Measurements from ENCODE around the gene HRK. TPM values are rescaled to one million over a fixed set of nuclear protein-coding genes. Genes with fewer than 3 reads are reported as not detected.

The HRK gene
- total and polyA plus RNA-seq, 10 of the 15 experiments (the other 5 are each of a cell fraction or from before 2014, with no cell fraction given): not detected

GRCh38 chr12:116876151-116876869 is 4.9 kb downstream of the HRK start:
- WGBS (ENCODE audit: insufficient coverage, insufficient replicate concordance, low lambda C conversion rate, missing lambda C conversion rate): 67% methylated on average over 12 of the region's 19 CpGs
- ATAC-seq: no peak
- BruUV-seq (replicated peaks): no TSS peak
- TF ChIP-seq NFYB (IDR thresholded peaks at IDR 0.05; ENCODE audit: insufficient read depth, low read depth, low read length): no peak
- no peak for TF ChIP-seq JUNB (IDR thresholded peaks at IDR 0.05)
- TF ChIP-seq SIN3A (IDR thresholded peaks at IDR 0.05; ENCODE audit: low read depth, low read length): no peak
- TF ChIP-seq RAD21 (IDR thresholded peaks at IDR 0.05; ENCODE audit: insufficient read depth, low read depth, low read length): no peak
- no peak for TF ChIP-seq PKNOX1 (IDR thresholded peaks at IDR 0.05)
- no peak for TF ChIP-seq POLR2AphosphoS2 (IDR thresholded peaks at IDR 0.05; ENCODE audit: low read depth, low read length)
- no peak for TF ChIP-seq NR2C1 (IDR thresholded peaks at IDR 0.05)
- TF ChIP-seq TBL1XR1 (IDR thresholded peaks at IDR 0.05; ENCODE audit: low read depth, low read length): no peak
- no peak for TF ChIP-seq HDGF (IDR thresholded peaks at IDR 0.05)
- TF ChIP-seq MXI1 (IDR thresholded peaks at IDR 0.05; ENCODE audit: low read depth, low read length): no peak
- TF ChIP-seq KAT2A (conservative IDR thresholded peaks at IDR 0.05; ENCODE audit: control insufficient read depth, low read depth, low read length): no peak
- TF ChIP-seq CTCF (IDR thresholded peaks at IDR 0.05 in 2 of 3, conservative IDR thresholded peaks at IDR 0.05 in 1 of 3; ENCODE audit: control insufficient read depth in 2 of 3, extremely low read depth in 1 of 3, insufficient read depth in 1 of 3, low read depth in 3 of 3, low read length in 3 of 3): no peak
- no peak for TF ChIP-seq BRCA1 (IDR thresholded peaks at IDR 0.05; ENCODE audit: low read depth, low read length)
- TF ChIP-seq ATF3 (IDR thresholded peaks at IDR 0.05; ENCODE audit: borderline replicate concordance, extremely low read depth, low read depth, low read length): no peak
- TF ChIP-seq ZNF384 (IDR thresholded peaks at IDR 0.05; ENCODE audit: borderline replicate concordance, low read depth, low read length): no peak
- peaks cover 15 to 18% of the 10 kb centered on the region in 2 experiments for H3K27me3 ChIP-seq (replicated peaks in 1 of 2; ENCODE audit: control insufficient read depth in 2 of 2, insufficient read depth in 2 of 2, low read length in 1 of 2)
- H4K20me1 ChIP-seq (ENCODE audit: control insufficient read depth, insufficient read depth): no peaks in the 10 kb centered on the region
- ChIA-PET CTCF (no interaction called here), SMC1A (ENCODE audit: uncharacterized antibody, unreplicated experiment) (no interaction called here), RAD21 (ENCODE audit: unreplicated experiment) (no interaction called here), POLR2A (no interaction called here)
- FAIRE-seq: no peak
- DNase-seq (ENCODE audit: low read depth, low spot score): no peak
- no peak overlapping the region for H3K4me3 ChIP-seq
- no peak overlapping the region for H3K9ac ChIP-seq (ENCODE audit: control insufficient read depth, insufficient read depth, low read length)
- in situ Hi-C loops (cut with MboI): no loop called here
- no peaks in the 10 kb centered on the region; the same call in 1 of the 2 replicates for H3K4me1 ChIP-seq (ENCODE audit: control insufficient read depth, insufficient read depth, low read length)
- intact Hi-C loops (cut with micrococcal nuclease; ENCODE audit: unreplicated experiment): no loop called here
- H3K4me2 ChIP-seq (ENCODE audit: control insufficient read depth, insufficient read depth): no peak overlapping the region
- no peaks in the 10 kb centered on the region for H3K9me3 ChIP-seq (replicated peaks; ENCODE audit: control insufficient read depth, insufficient read depth, low read length)
- H2AFZ ChIP-seq (ENCODE audit: control insufficient read depth, low read depth, low read length): no peak overlapping the region
- H3K36me3 ChIP-seq (ENCODE audit: control insufficient read depth in 2 of 2, insufficient read depth in 2 of 2, low read length in 1 of 2): no peaks in the 10 kb centered on the region
- H3K27ac ChIP-seq (ENCODE audit: control insufficient read depth, insufficient read depth): no peak overlapping the region
- no peaks in the 10 kb centered on the region for H3K79me2 ChIP-seq (ENCODE audit: control insufficient read depth, insufficient read depth, low read length)

Data from GM12878 (cell line).